HS-5 (cell line): ENCODE results near the gene EEFSEC.

ENCODE experiments used
- DNase-seq: peaks from one replicate; pipeline ENCODE4 v3.0.0-alpha.2; 2012; ENCODE audit warnings: low read depth

The EEFSEC gene

GRCh38 chr3:128336337-128337156 is 183.3 kb downstream of the EEFSEC start:
- DNase-seq = no peak

GRCh38 chr3:128337305-128337704 is 184.0 kb downstream of the EEFSEC start:
- DNase-seq = no peak

GRCh38 chr3:128338536-128339330 is 185.5 kb downstream of the EEFSEC start:
- no peak for DNase-seq

- DNase-seq = no peak
Observed at GRCh38 chr3:128339491-128340012, 186.3 kb downstream of the EEFSEC start.

- no peak for DNase-seq
Observed at GRCh38 chr3:128340198-128340903, 187.1 kb downstream of the EEFSEC start.

GRCh38 chr3:128340904-128341555 is 187.7 kb downstream of the EEFSEC start:
- no peak for DNase-seq

- DNase-seq = no peak
Observed at GRCh38 chr3:128341659-128342395, 188.5 kb downstream of the EEFSEC start.

GRCh38 chr3:128342701-128343180 is 189.5 kb downstream of the EEFSEC start:
- DNase-seq = no peak

- DNase-seq = peak; percentile 10
Observed at GRCh38 chr3:128343287-128344051, 190.2 kb downstream of the EEFSEC start.

- no peak for DNase-seq
Observed at GRCh38 chr3:128344052-128344735, 190.9 kb downstream of the EEFSEC start.

GRCh38 chr3:128345196-128345595 is 191.9 kb downstream of the EEFSEC start:
- no peak for DNase-seq

GRCh38 chr3:128346562-128346961 is 193.3 kb downstream of the EEFSEC start:
- no peak for DNase-seq

- no peak for DNase-seq
Observed at GRCh38 chr3:128347282-128347681, 194.0 kb downstream of the EEFSEC start.

GRCh38 chr3:128348075-128348474 is 194.8 kb downstream of the EEFSEC start:
- no peak for DNase-seq

GRCh38 chr3:128348805-128349531 is 195.7 kb downstream of the EEFSEC start:
- DNase-seq = no peak

GRCh38 chr3:128349963-128350599 is 196.8 kb downstream of the EEFSEC start:
- DNase-seq = no peak

GRCh38 chr3:128351546-128351945 is 198.3 kb downstream of the EEFSEC start:
- no peak for DNase-seq

GRCh38 chr3:128352326-128352725 is 199.0 kb downstream of the EEFSEC start:
- DNase-seq = no peak
